Measurements from ENCODE around the gene CAMK1G. TPM values are rescaled to one million over a fixed set of nuclear protein-coding genes. Genes with fewer than 3 reads are reported as not detected.

The CAMK1G gene
- total RNA-seq, 2 experiments from 2014 or later = not detected

GRCh38 chr1:209627732-209628196, 44.2 kb downstream of the CAMK1G start:
- POLR2A ChIA-PET = no interaction called here
- CTCF ChIA-PET = interaction anchor here (0.6 to 2.1 kb wide), 19 partner anchors 9 to 830 kb away, joined by 3 to 13 read pairs (median 4); no protein-coding TSS in a partner anchor

GRCh38 chr1:209628618-209629299, 45.2 kb downstream of the CAMK1G start:
- CTCF ChIA-PET = interaction anchor here (0.6 to 2.1 kb wide), 8 partner anchors 10 to 120 kb away, joined by 3 to 13 read pairs (median 4); no protein-coding TSS in a partner anchor
- POLR2A ChIA-PET = no interaction called here

- ChIA-PET CTCF (interaction anchor here (0.6 to 1.6 kb wide), 4 partner anchors 32 to 118 kb away, joined by 3 to 6 read pairs (median 4); no protein-coding TSS in a partner anchor), POLR2A (no interaction called here)
Observed at GRCh38 chr1:209629621-209630382, 46.3 kb downstream of the CAMK1G start.

- POLR2A ChIA-PET = no interaction called here
- CTCF ChIA-PET = interaction anchor here (0.7 to 1.2 kb wide), 3 partner anchors 19 to 118 kb away, joined by 4 read pairs; no protein-coding TSS in a partner anchor
Observed at GRCh38 chr1:209630383-209631225, 47.1 kb downstream of the CAMK1G start.

- ChIA-PET CTCF (interaction anchor here (1.2 kb wide), 1 partner anchor 67 kb away, joined by 4 read pairs; no protein-coding TSS in a partner anchor), POLR2A (no interaction called here)
Observed at GRCh38 chr1:209633335-209633997, 50.0 kb downstream of the CAMK1G start.

- ChIA-PET POLR2A (no interaction called here), CTCF (interaction anchor here (1.2 kb wide), 1 partner anchor 67 kb away, joined by 4 read pairs; no protein-coding TSS in a partner anchor)
Observed at GRCh38 chr1:209634005-209634737, 50.7 kb downstream of the CAMK1G start.

- POLR2A ChIA-PET = no interaction called here
Observed at GRCh38 chr1:209635850-209636249, 52.3 kb downstream of the CAMK1G start.

GRCh38 chr1:209641832-209642172, 58.3 kb downstream of the CAMK1G start:
- POLR2A ChIA-PET = no interaction called here
- CTCF ChIA-PET = interaction anchor here (1.4 kb wide), 1 partner anchor 64 kb away, joined by 3 read pairs; no protein-coding TSS in a partner anchor

More at GRCh38 chr1:209635850-209636249, 52.3 kb downstream of the CAMK1G start:
- CTCF ChIA-PET = no interaction called here

GRCh38 chr1:209642816-209643215, 59.3 kb downstream of the CAMK1G start:
- ChIA-PET CTCF (interaction anchor here (1.1 kb wide), 1 partner anchor 15 kb away, joined by 3 read pairs; no protein-coding TSS in a partner anchor), POLR2A (no interaction called here)

GRCh38 chr1:209643285-209644020, 59.9 kb downstream of the CAMK1G start:
- ChIA-PET POLR2A (no interaction called here), CTCF (interaction anchor here (0.7 to 1.1 kb wide), 2 partner anchors 16 to 114 kb away, joined by 3 read pairs; no protein-coding TSS in a partner anchor)

- CTCF ChIA-PET = interaction anchor here (0.8 to 1.5 kb wide), 3 partner anchors 37 to 101 kb away, joined by 3 to 5 read pairs (median 3); no protein-coding TSS in a partner anchor
- POLR2A ChIA-PET = no interaction called here
Observed at GRCh38 chr1:209645574-209646452, 62.3 kb downstream of the CAMK1G start.

- ChIA-PET CTCF (interaction anchor here (1.4 to 1.5 kb wide), 2 partner anchors 47 to 100 kb away, joined by 3 to 5 read pairs; no protein-coding TSS in a partner anchor), POLR2A (no interaction called here)
Observed at GRCh38 chr1:209646558-209646957, 63.0 kb downstream of the CAMK1G start.

- CTCF ChIA-PET = interaction anchor here (1.5 kb wide), 1 partner anchor 46 kb away, joined by 5 read pairs; no protein-coding TSS in a partner anchor
Observed at GRCh38 chr1:209647156-209647555, 63.6 kb downstream of the CAMK1G start.

GRCh38 chr1:209648346-209648745, 64.8 kb downstream of the CAMK1G start:
- CTCF ChIA-PET = no interaction called here

More at GRCh38 chr1:209647156-209647555, 63.6 kb downstream of the CAMK1G start:
- POLR2A ChIA-PET = no interaction called here

GRCh38 chr1:209648931-209649776, 65.6 kb downstream of the CAMK1G start:
- ChIA-PET POLR2A (no interaction called here), CTCF (interaction anchor here (0.8 to 1.2 kb wide), 2 partner anchors 44 to 99 kb away, joined by 3 read pairs; no protein-coding TSS in a partner anchor)

More at GRCh38 chr1:209648346-209648745, 64.8 kb downstream of the CAMK1G start:
- POLR2A ChIA-PET = no interaction called here

Measured in activated CD8-positive, alpha-beta memory T cell treated with anti-CD3 and anti-CD28 coated beads for 36 hours (primary cell).